ENCODE results near the gene ARSG.

The ARSG gene

DNA sequence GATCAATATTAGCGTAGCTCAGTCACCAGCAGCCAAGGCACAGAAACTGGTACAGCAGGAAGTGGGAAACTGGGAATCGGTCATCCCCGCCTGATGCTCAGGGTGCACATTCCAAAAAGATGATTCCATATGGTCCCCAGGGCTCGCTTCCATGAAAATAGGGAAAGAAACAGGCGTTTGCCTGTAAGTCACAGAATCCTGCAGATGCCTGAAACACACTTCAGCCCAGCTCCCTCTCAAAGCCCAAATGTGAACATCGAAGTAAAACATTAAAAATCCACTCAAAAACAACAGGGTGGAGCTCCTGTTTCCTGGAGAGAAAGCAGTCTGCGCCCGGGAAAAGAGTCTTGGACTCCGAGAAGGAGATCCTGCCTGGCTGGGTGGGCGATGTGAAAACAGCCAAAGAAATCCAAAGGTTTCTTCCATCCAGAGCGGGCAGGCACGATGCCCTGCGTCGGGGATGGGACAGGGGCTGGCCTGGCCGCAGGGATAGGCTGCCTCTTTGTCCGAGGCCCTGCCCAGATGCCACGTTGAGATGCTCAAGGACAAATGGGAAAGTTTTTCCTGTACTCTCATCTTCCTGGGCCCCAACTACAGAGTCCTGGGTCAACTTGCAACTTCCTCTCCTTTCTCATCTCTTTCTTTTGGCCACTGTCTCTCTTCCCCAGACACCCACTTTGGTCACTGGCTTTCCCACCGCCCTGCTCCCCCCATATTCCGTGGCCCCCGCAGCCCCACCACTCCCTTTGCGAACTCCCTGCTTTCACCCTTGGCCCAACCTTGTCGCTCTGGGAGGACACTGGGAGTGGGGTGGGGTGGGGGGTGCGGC, 165.3 kb downstream of the ARSG start:
- DNase-seq = no peak

DNA sequence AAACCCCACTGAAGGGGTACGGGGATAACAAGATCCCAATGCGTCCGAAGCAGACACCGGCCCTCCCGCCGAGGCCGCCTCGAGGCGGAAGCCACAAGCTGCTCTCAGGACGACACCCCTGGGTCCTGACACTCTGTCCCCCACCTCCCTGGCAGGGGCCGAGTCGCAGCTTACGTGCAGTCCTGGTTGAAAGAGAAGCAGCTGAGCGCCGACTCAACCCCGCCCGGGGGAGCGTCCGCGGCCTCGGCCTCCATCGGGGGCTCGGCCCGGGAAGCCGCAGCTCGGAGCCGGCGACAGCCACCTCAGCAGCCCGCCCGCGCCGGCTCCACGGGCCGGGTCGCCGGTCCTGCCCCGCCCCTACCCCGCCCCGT, 165.9 kb downstream of the ARSG start, which contains the start of gene WIPI1:
Gene WIPI1 (minus strand): TSS at position 329 of the 371 bp plus-strand sequence. CDS start 75 bp downstream, at position 254.
- DNase-seq = no peak

DNA sequence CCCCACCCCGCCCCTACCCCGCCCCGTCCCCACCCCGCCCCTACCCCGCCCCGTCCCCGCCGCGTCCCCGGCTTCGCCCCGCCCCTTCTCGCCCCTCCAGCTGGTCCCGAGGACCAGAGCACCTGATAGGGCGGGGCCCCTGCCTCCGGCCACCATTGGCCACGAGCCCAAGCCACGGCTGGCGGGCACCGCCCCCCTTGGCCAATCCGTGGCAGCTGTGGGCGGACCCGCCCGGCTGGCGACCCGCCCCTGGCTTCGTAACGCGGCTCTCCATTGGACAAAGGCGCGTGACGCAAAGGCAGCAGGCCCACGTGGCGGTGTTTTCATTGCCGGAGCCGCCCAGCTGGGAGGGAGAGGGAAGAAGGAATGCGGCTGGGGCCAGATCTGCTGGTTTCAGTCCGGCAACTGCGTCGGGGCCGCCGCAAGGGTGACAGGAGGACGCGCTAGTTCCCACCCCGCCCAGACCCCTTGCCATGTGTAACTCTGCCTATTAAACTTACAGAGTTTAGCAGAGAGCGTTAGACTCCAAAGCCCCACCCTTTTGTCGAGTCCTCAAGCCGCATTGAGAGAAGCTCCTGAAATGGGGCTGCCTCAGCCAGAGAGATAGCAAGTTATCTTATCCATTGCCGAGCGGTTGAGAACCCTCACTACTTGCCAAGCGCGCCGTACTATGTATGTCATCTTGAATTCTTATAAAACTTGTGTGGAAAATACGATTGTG, 166.4 kb downstream of the ARSG start:
- DNase-seq = peak; percentile 97

DNA sequence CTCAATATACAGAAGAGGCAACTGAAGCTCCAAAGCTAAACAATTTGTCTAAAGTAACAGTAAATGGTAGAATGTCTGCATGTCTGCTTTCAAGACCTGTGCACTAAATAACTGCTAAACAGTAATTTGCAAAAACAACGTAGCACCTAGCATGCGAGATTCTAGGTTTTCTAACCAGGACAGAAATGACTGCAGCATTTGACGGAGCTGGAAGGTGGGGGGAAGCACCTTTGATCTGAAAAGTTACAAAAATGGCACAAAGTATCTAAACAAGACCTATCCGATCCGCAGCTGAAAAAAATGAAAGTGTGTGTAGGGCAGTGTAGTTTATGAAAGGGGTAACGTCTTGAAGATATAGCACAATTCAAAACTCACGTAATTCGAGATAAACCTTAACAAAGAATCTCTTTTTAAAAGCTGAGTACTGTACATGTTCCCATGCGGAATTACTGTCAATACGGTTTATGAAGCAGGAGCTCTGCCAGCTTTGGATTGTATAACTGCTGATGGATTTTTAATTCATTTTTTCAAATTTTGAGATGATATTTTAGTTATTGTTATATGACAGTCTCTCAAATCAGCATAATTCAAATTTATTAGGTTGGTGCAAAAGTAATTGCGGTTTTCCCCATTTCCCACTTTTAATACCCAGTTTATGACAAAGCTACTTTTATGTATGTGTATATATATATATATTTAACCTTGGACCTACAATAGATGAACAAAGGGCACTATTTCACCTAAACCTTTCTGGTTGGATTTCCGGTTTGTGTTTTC, 167.2 kb downstream of the ARSG start:
- DNase-seq = no peak

DNA sequence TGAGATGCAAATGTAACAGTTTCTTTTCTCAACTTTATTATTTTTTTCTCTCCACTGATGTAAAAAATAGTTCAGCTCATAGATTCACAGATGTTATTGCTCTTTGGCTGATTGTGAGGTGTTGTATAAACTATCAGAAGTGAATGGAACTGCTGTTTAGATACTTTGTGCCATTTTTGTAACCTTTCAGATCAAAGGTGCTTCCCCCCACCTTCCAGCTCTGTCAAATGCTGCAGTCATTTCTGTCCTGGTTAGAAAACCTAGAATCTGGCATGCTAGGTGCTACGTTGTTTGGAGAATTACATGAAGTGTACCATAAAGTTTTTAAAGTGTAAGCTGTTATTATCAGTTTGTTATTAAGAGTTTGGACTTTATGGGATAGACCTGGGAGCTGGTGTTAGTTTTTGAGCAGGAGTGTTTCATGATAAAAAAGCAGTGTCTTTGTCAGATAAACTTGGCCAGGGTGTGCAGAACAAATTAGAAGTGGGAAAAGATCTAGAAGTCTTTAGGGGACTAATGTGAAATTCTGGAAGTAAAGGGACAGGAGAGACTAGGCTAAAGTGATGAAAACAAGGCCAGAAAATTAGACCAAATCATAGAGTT, 167.8 kb downstream of the ARSG start:
- DNase-seq = no peak

DNA sequence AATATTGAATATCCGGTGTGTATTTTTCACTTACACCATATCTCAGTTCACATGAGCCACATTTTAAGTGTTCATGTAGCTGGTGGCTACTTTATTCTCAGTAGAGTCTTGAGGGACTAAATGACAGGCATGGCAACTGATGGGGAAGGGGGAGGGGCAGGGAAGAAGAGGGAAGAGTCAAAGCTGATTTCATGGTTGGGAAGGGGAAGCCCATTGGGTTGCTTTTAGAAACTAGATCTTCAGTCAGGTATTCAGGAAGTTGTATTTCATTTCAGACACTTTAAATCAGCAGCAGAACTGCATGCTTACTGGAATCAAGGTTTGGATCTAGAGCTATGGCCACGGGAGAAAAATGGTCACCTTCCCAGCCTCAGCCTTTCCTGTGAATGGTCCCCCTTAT, 168.9 kb downstream of the ARSG start:
- DNase-seq = no peak

DNA sequence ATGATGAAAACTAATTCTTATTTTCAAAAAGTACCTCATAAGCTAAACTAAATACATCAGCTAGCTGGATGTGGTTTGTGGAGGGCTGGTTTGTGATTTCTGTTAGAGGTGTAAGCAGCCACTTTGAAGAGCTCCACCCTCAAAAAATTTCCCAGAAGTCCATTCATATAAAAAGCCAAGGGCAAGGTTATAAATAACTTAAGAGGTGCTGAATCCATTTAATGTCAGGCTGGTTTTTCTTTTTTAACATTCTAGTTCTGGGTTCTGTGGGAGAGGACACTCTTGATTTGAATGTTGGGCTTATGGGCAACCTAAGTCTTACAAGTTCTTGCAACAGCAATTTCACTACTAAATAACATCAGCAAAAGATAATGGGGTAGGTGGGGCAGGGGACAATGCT, 169.4 kb downstream of the ARSG start:
- no peak for DNase-seq

DNA sequence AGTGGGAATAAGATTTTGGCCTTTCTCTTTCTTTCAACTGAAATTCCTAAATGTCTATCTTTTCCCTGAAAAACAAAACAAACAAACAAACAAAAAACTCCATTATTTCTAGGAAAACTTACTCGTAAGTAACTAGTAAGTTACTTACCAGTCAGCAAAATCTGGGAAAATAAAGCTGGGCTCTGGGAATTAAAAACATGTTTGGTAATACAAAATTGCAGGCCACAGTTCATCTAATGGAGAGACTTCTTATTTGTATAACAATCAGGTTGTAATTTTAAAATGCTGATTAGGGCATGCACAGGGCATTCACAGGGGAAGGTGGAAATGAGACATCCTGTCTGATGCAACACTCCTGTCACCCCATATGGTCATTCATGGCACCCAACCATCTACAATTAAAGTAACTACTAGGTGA, 169.8 kb downstream of the ARSG start:
- DNase-seq = no peak

DNA sequence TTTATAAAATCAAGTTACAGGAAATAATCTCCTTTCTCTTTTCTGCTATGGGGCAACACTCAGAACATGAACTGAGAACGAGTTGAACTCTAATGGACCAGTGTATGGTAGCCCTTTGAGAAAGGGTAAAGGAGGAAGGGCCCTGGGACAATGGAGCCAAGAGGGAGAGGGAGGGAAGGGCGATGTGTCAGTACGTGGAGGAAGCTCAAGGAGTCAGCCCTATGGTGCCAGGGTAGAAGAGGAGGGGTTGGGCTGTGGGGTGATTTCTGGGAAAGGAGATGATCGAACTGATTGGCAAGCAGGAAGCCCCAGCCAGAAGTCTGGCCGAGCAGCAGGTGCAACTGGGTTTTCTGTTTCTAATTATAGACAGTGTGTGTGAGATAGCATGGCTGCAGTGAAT, 170.3 kb downstream of the ARSG start:
- DNase-seq = peak; percentile 40 to 59

DNA sequence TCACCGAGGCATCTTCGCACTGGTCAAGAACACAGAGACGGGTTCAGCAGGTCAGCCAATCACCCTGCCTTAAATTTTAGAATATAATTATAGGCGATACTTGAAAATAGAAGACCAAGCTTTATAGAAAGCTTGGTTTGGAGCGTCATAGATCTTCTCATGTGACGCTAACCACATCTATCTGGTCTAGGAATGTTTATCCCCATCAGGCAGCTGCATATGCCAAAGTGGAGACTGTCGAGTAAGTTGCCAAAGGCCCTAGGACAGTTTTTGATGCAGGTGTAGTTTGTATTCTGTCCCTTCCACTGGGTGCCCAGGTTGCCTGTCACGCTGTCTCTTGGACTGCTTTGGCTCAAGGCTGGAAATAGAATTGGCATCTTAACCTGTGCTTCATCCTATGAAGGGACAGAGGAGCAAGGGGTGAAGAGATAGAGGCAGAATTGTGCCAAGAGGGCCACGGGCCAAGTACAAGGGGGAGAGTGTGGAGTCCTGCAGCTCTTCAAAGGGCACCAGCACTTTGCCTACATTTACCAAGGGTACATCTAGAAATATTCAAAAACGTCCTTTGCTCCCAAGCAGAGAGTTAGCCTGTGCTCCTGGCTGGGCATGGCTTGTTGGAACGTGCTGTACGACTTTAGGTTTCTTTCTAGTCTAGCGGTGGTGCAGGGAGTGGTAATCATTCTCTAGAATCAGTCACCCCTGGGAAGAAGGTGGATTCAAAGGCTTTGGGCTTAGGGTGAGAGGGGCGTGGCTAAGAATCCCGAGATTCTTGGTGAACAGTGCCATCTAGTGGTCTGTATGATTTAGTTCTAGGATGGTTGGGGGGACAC, 171.3 kb downstream of the ARSG start:
- peak; percentile 62 to 77 for DNase-seq

DNA sequence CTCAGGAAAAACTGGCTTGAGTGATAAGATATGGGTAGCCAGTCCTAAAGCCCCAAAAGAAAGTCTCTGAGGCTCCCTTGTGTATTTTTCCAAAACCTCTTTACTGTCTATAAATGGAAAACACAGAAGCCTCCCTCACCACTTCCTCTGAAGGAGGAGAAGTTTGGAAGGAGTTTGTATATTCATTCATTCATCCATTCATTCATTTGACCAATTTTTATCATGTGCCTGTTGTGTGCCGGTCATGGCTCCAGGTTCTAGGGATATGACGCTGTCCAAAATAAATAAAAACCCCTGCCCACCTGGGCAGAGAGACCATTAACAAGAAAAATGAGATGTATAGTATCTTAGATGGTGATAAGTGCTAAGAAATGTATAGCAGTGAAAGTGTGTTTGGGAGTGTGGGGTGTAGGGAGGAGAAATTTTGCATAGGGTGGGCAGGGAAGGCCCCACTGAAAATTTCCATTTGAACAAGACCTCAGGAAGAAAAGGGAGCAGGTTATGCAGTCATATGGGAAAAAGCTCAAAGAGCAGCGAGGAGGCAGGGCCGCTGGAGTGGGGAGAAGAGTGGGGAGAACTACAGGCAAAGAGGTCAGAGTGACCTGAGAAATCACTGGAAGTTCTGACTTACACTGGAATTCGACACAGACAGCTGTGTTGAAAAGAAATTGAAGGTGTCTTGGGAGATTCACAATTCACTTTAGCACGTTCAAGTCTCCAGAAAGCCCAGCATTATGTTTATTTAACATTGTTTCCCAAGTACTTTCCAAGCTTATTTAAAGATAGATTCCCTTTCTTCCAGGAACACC, 172.1 kb downstream of the ARSG start:
- DNase-seq = no peak

DNA sequence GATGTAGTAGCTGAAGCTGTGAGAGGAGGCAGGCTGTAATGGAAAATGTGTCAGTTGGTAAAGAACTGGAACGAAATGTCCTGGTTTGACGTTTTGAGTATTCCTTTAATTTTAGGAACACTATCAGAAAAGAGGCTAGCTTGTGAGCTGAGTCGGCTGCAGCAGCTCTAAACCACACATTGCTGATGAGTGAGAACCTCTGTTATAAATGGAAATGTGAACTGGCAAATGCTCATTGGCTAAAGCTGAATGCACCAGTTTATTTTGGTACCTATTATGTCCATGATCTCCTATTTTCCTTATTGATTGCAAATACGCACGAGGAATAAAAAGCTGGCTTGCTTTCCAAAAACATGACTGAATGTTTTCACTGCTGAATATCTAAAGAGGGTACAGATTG, 177.0 kb downstream of the ARSG start:
- no peak for DNase-seq

DNA sequence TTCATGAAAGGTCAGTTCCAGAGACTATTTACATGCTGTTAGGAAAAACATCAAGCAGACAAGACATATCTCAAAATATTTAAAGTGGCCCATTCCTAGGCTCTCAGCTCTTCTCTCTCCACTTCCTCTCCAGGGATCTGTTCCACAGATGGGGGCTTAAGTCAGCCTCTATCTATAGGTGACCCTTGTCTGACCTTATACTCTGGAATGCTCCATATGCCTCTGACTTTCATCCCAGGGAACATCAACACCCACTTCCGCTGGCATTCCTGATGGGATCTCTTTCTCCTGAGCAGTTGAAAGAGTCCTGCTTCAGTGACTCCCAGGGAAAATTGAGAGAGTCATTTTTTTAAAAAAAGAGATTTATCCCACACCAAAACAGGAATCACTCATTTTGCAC, 177.5 kb downstream of the ARSG start:
- no peak for DNase-seq
